GM12864 (cell line): ENCODE results near the gene CLDN10.
"Not testable (repeated sequence)": the region's sequence is repeated elsewhere in the genome, so short reads cannot be mapped to it uniquely, and the experiment has no call there.

Experiments used
- DNase-seq: peaks from one replicate; pipeline ENCODE4 v3.0.0-alpha.2; 2011; ENCODE audit warnings: low read depth
- H3K4me3 ChIP-seq: 2 replicates; pipeline ENCODE4 v1.5.1; 2011; ENCODE audit warnings: mild to moderate bottlenecking, low read depth, low read length, control low read depth
- TF ChIP-seq, protein P1 (sequence below): IDR thresholded peaks from 2 replicates; pipeline ENCODE4 v1.5.1; 2011; ENCODE audit warnings: low read depth, mild to moderate bottlenecking, moderate library complexity, low read length, control low read depth, inconsistent platforms; ENCODE audit errors: missing control alignments

The CLDN10 gene

DNA sequence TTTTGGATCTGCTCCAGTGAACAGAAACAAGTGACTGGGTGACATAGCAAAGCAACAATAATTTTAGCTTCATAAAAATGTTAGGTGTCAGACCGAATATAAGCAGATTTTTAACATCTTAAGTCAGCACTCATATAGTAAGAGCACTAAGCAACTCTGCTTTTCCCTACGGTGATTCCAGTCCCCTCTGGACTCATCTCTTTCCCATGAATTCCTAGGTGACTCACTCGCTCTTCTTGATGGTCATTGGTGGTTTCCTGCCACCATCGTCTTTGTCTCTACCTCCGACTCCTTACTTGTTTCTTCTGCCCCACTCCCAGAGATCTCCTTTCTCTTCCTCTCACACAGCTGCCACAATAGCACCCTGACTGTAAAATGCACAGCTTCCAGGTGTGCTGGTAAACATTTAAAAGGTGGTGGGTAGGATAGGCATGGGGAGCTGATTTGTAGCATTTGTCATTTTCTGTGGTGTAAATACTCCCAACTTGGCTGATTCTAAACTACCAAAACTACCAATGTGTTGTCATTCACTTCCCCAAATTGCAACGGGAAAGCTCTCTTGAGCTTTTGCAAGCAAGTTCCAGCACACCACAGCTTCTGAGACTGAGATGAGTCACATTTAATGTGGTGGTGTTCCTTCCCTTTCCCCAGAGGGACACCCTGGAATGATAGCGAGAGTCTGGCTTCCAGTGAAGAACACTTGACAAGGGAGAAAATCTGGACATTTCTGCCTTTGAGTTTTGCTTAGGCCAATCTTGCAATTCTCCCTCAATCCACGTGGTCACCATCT is 42.8 kb upstream of the CLDN10 start:
- no peak for DNase-seq
- TF ChIP-seq, protein P1, sequence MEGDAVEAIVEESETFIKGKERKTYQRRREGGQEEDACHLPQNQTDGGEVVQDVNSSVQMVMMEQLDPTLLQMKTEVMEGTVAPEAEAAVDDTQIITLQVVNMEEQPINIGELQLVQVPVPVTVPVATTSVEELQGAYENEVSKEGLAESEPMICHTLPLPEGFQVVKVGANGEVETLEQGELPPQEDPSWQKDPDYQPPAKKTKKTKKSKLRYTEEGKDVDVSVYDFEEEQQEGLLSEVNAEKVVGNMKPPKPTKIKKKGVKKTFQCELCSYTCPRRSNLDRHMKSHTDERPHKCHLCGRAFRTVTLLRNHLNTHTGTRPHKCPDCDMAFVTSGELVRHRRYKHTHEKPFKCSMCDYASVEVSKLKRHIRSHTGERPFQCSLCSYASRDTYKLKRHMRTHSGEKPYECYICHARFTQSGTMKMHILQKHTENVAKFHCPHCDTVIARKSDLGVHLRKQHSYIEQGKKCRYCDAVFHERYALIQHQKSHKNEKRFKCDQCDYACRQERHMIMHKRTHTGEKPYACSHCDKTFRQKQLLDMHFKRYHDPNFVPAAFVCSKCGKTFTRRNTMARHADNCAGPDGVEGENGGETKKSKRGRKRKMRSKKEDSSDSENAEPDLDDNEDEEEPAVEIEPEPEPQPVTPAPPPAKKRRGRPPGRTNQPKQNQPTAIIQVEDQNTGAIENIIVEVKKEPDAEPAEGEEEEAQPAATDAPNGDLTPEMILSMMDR = no peak
- H3K4me3 ChIP-seq = no peak overlapping the region

DNA sequence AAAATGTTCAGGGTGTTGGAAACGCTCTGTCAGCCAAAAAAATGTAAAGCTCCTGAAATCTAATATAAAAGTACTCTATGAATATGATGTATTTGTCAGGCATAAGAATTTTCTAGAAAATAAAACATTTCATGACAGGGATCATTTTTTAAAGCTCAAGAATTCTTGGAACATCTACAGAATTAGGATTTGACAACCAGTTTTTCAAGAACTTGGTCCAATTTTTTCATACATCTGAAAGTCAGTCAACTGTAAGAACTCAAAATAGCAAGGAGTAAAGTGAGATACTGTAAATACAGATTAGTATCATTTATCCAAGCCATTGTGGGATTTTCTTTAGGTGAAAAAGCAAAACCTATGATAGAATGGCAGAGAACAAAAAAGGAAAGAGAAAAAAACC is 41.6 kb upstream of the CLDN10 start:
- no peak for DNase-seq
- TF ChIP-seq, protein P1 = no peak
- H3K4me3 ChIP-seq = no peak overlapping the region

DNA sequence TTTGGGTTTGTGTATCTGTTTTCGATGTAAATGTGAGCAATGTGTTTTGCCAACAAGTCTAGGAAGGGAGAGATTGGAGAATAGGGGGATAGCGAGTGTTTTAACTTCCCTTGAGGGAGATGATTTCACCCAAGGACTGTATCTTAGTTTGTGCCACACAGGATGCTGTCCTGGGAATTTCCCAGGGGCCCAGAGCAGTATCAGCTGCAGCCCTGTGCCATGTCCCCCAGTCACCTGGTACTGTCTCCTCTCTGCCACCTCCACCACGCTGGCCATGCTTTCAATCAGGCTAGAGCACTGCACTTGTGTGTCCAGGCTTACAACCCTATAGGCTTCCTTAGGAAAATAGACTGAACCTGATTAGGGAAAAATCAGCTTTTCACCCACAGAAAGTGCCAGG is 40.1 kb upstream of the CLDN10 start:
- no peak overlapping the region for H3K4me3 ChIP-seq
- DNase-seq = no peak
- TF ChIP-seq, protein P1 = no peak

DNA sequence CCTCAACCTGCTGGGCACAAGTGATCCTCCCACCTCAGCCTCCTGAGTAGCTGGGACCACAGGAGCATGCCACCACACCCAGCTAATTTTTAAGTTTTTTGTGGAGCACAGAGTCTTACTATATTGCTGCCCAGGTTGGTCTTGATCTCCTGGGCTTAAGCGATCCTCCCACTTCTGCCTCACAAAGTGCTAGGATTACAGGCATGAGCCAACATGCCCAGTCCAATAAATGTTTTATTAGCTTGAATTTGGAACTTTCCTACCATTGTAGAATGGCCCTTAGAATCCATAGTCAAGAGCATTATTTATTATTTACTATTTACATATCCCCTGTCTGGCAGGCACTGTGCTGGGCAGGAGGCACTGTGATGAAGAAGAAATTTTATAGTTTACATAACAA is 39.6 kb upstream of the CLDN10 start:
- no peak for DNase-seq
- H3K4me3 ChIP-seq = no peak overlapping the region
- TF ChIP-seq, protein P1 = no peak

DNA sequence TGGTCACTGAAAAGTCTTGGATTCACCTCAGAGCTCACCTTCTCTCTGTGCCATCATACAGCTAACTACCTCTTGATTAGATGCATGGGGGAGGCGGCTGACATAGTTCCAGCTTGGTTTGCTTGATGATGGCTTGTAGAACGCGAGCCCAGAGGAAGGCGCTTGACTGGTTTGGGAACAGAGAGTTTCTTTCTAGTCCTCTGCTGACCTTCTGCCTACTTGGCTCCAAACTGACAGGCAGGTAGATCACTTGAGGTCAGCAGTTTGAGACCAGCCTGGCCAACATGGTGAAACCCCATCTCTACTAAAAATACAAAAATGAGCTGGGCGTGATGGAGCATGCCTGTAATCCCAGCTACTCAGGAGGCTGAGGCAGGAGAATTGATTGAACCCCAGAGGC is 36.9 kb upstream of the CLDN10 start:
- not testable (repeated sequence) for DNase-seq, H3K4me3 ChIP-seq

DNA sequence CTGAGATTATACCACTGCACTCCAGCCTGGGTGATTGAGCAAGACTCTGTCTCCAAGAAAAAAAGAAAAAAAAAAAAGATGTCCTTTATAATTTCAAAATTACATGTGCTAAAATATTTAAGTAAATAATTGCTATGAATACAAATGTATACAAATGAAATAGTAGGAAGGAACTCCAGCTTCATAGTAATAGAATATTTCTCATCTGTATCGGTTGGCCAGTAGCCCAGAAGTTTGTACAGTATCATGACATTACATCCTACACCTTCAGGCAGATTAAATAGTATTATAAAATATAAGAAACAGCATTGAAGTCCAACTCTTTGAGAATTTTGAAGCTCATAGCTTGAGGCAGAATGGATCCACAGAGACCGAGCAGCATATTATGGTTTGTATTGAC is 36.5 kb upstream of the CLDN10 start:
- no peak for DNase-seq
- TF ChIP-seq, protein P1 = no peak
- no peak overlapping the region for H3K4me3 ChIP-seq

DNA sequence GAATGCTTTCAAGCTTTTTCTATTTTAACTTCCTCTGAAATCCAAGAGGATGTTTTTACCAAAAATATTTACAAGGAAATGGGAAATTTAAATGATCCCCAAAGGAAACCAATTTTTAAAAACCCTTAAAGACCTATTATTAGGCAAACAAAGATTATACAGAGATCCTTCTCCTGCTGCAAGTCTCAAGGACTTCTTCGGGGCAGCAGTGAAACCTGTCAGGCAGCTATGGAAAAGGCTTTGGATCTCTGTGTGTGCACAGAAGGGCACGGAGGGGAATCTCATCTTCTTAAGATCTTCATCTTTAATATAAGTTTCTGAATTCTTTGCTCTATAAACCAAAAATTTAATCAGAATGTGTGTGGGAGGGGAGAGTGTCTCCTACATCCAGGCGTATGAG is 36.0 kb upstream of the CLDN10 start:
- no peak overlapping the region for H3K4me3 ChIP-seq
- TF ChIP-seq, protein P1 = no peak
- DNase-seq = no peak

DNA sequence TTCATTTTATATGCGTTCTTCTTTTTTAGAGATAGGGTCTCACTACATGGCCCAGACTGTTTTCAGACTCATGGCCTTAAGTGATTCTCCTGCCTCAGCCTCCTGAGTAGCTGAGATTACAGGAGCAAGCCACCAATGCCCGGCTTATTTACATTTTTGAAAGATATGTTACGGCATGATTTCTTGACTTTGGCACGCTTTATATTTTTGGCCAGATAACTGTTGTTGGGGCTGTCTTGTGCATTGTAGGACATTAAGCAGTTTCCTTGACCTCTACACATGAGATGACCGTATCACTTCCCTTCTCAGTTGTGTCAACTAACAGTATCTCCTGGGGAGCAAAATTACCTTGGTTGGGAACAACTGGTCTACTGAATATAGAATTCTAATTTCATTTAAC is 28.9 kb upstream of the CLDN10 start:
- TF ChIP-seq, protein P1 = no peak
- H3K4me3 ChIP-seq = no peak overlapping the region
- DNase-seq = no peak
